ENCODE results near the gene MTCL1.

The MTCL1 gene

GRCh38 chr18:8824846-8825245, 119.5 kb downstream of the MTCL1 start:
- DNase-seq (ENCODE audit: extremely low spot score, insufficient read length, low read depth) (no peak), FAIRE-seq (no peak)

- DNase-seq (ENCODE audit: extremely low spot score, insufficient read length, low read depth) (no peak), FAIRE-seq (no peak)
These were observed 119.9 kb downstream of the MTCL1 start for GRCh38 chr18:8825273-8825672.

- FAIRE-seq (no peak), DNase-seq (ENCODE audit: extremely low spot score, insufficient read length, low read depth) (no peak)
These were observed 120.5 kb downstream of the MTCL1 start for GRCh38 chr18:8825729-8826375.

GRCh38 chr18:8826514-8826913, 121.2 kb downstream of the MTCL1 start:
- DNase-seq (ENCODE audit: extremely low spot score, insufficient read length, low read depth) (no peak), FAIRE-seq (no peak)

GRCh38 chr18:8826971-8827370, 121.6 kb downstream of the MTCL1 start:
- DNase-seq (ENCODE audit: extremely low spot score, insufficient read length, low read depth): no peak
- no peak for FAIRE-seq

GRCh38 chr18:8828300-8828699, 122.9 kb downstream of the MTCL1 start:
- no peak for DNase-seq (ENCODE audit: extremely low spot score, insufficient read length, low read depth)
- FAIRE-seq: no peak

- no peak for FAIRE-seq
- no peak for DNase-seq (ENCODE audit: extremely low spot score, insufficient read length, low read depth)
These were observed 123.4 kb downstream of the MTCL1 start for GRCh38 chr18:8828798-8829197.

GRCh38 chr18:8830067-8831060, 125.0 kb downstream of the MTCL1 start:
- FAIRE-seq: no peak
- DNase-seq (ENCODE audit: extremely low spot score, insufficient read length, low read depth): no peak

- DNase-seq (ENCODE audit: extremely low spot score, insufficient read length, low read depth) (no peak), FAIRE-seq (no peak)
These were observed 125.8 kb downstream of the MTCL1 start for GRCh38 chr18:8831112-8831511.

GRCh38 chr18:8831531-8831930, 126.2 kb downstream of the MTCL1 start:
- no peak for FAIRE-seq
- DNase-seq (ENCODE audit: extremely low spot score, insufficient read length, low read depth): no peak

- FAIRE-seq (no peak), DNase-seq (ENCODE audit: extremely low spot score, insufficient read length, low read depth) (no peak)
These were observed 128.1 kb downstream of the MTCL1 start for GRCh38 chr18:8833480-8833879.

- DNase-seq (ENCODE audit: extremely low spot score, insufficient read length, low read depth): no peak
- no peak for FAIRE-seq
These were observed 129.5 kb downstream of the MTCL1 start for GRCh38 chr18:8834881-8835280.

- FAIRE-seq (no peak), DNase-seq (ENCODE audit: extremely low spot score, insufficient read length, low read depth) (no peak)
These were observed 130.2 kb downstream of the MTCL1 start for GRCh38 chr18:8835521-8835953.

GRCh38 chr18:8839281-8839680, 133.9 kb downstream of the MTCL1 start:
- FAIRE-seq: no peak
- DNase-seq (ENCODE audit: extremely low spot score, insufficient read length, low read depth): no peak

GRCh38 chr18:8841781-8842485, 136.6 kb downstream of the MTCL1 start:
- FAIRE-seq (no peak), DNase-seq (ENCODE audit: extremely low spot score, insufficient read length, low read depth) (no peak)

GRCh38 chr18:8842506-8842905, 137.2 kb downstream of the MTCL1 start:
- no peak for FAIRE-seq
- DNase-seq (ENCODE audit: extremely low spot score, insufficient read length, low read depth): no peak

GRCh38 chr18:8843005-8843404, 137.6 kb downstream of the MTCL1 start:
- DNase-seq (ENCODE audit: extremely low spot score, insufficient read length, low read depth) (no peak), FAIRE-seq (no peak)

- DNase-seq (ENCODE audit: extremely low spot score, insufficient read length, low read depth) (no peak), FAIRE-seq (no peak)
These were observed 139.4 kb downstream of the MTCL1 start for GRCh38 chr18:8844721-8845148.

GRCh38 chr18:8845506-8845905, 140.2 kb downstream of the MTCL1 start:
- FAIRE-seq (no peak), DNase-seq (ENCODE audit: extremely low spot score, insufficient read length, low read depth) (no peak)

- FAIRE-seq (no peak), DNase-seq (ENCODE audit: extremely low spot score, insufficient read length, low read depth) (no peak)
These were observed 141.9 kb downstream of the MTCL1 start for GRCh38 chr18:8847066-8847755.
